Measurements from ENCODE around the gene RPS27L. TPM values are rescaled to one million over a fixed set of nuclear protein-coding genes. Genes with fewer than 3 reads are reported as not detected.

Gene RPS27L
- total RNA-seq, 1 experiment from 2014 or later = 65.6 TPM

DNA sequence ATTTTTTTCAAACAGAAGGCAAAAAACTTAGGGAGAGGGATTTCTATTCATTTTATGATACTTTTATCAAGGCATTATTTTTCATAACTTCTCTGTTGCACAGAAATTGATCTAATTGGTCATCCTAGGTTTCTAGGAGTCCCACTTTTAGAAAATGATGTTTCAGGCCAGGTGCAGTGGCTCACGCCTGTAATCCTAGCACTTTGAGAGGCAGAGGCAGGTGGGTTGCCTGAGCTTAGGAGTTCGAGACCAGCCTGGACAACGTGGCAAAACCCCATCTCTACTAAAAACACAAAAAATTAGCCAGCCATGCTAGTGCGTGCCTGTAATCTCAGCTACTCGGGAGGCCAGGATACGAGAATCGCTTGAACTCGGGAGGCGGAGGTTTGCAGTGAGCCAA, 32.8 kb downstream of the RPS27L start:
- ChIA-PET CTCF (no interaction called here), POLR2A (ENCODE audit: low non-redundant PET) (no interaction called here)
- no TSS peak for BruUV-seq (replicated peaks)
- TF ChIP-seq EZH2 (IDR thresholded peaks at IDR 0.05; ENCODE audit: borderline replicate concordance, low read depth, low read length, poor library complexity, severe bottlenecking) = no peak
- TF ChIP-seq, protein P1, sequence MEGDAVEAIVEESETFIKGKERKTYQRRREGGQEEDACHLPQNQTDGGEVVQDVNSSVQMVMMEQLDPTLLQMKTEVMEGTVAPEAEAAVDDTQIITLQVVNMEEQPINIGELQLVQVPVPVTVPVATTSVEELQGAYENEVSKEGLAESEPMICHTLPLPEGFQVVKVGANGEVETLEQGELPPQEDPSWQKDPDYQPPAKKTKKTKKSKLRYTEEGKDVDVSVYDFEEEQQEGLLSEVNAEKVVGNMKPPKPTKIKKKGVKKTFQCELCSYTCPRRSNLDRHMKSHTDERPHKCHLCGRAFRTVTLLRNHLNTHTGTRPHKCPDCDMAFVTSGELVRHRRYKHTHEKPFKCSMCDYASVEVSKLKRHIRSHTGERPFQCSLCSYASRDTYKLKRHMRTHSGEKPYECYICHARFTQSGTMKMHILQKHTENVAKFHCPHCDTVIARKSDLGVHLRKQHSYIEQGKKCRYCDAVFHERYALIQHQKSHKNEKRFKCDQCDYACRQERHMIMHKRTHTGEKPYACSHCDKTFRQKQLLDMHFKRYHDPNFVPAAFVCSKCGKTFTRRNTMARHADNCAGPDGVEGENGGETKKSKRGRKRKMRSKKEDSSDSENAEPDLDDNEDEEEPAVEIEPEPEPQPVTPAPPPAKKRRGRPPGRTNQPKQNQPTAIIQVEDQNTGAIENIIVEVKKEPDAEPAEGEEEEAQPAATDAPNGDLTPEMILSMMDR (conservative IDR thresholded peaks at IDR 0.05; ENCODE audit: low read depth, low read length) = no peak
- Histone ChIP-seq H3K9me3 (ENCODE audit: low read depth, low read length, poor library complexity, severe bottlenecking) (no peaks in the 10 kb centered on the region), H3K27me3 (replicated peaks; ENCODE audit: insufficient read depth, low read depth, low read length, poor library complexity) (no peaks in the 10 kb centered on the region), H3K36me3 (ENCODE audit: insufficient read depth, low read length, poor library complexity, severe bottlenecking) (no peaks in the 10 kb centered on the region), H3K4me3 (ENCODE audit: low read depth, low read length, poor library complexity, severe bottlenecking) (no peak overlapping the region), H3K27ac (ENCODE audit: low read depth, low read length, poor library complexity, severe bottlenecking) (no peak overlapping the region), H3K4me1 (ENCODE audit: insufficient read depth, low read length, poor library complexity, severe bottlenecking) (no peaks in the 10 kb centered on the region)
- intact Hi-C loops (cut with micrococcal nuclease; ENCODE audit: unreplicated experiment) = no loop called here
- DNase-seq (ENCODE audit: low spot score) = no peak

DNA sequence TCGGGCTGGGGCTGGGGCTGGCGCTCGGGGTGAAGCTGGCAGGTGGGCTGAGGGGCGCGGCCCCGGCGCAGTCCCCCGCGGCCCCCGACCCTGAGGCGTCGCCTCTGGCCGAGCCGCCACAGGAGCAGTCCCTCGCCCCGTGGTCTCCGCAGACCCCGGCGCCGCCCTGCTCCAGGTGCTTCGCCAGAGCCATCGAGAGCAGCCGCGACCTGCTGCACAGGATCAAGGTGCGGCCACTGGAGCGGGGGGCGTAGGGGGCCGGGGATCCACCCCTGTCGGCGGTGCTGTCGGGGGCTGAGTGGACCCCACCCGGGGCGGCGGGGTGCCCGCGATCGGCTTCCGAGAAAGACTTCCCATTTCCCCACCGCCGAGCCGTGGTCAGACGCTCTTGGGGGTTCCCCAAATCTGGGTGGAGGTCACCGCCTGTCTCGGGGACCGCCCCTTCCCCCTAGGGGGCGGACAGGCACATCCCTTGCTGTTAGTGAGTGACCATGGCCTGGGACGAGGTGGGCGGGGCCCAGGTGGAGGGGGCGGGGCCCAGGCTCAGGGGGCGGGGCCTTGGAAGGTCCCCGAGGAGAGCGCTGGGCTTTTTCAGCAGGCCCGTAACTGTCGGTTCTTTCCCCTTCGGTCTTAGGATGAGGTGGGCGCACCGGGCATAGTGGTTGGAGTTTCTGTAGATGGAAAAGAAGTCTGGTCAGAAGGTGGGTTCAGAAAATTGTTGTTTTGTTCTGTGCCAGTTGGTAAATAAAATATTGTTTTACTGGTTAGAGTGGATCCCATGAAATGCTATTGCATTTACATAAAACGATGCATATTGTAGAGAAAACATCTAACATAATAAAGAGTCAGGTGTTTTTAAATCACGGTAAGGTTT, 35.0 kb downstream of the RPS27L start:
- intact Hi-C loops (cut with micrococcal nuclease; ENCODE audit: unreplicated experiment) = no loop called here
- peak overlapping the region; percentile 98 for H3K4me3 ChIP-seq (ENCODE audit: low read depth, low read length, poor library complexity, severe bottlenecking)
- H3K27me3 ChIP-seq (replicated peaks; ENCODE audit: insufficient read depth, low read depth, low read length, poor library complexity) = no peaks in the 10 kb centered on the region
- peak overlapping the region; percentile 37 for H3K27ac ChIP-seq (ENCODE audit: low read depth, low read length, poor library complexity, severe bottlenecking)
- H3K9me3 ChIP-seq (ENCODE audit: low read depth, low read length, poor library complexity, severe bottlenecking) = peaks cover 3% of the 10 kb centered on the region
- CTCF ChIA-PET = no interaction called here
- no peaks in the 10 kb centered on the region for H3K4me1 ChIP-seq (ENCODE audit: insufficient read depth, low read length, poor library complexity, severe bottlenecking)
- POLR2A ChIA-PET (ENCODE audit: low non-redundant PET) = no interaction called here
- BruUV-seq (replicated peaks) = no TSS peak
- no peaks in the 10 kb centered on the region for H3K36me3 ChIP-seq (ENCODE audit: insufficient read depth, low read length, poor library complexity, severe bottlenecking)
- TF ChIP-seq, protein P1 (conservative IDR thresholded peaks at IDR 0.05; ENCODE audit: low read depth, low read length) = no peak
- TF ChIP-seq EZH2 (IDR thresholded peaks at IDR 0.05; ENCODE audit: borderline replicate concordance, low read depth, low read length, poor library complexity, severe bottlenecking) = no peak
- DNase-seq (ENCODE audit: low spot score) = peak; percentile 64

DNA sequence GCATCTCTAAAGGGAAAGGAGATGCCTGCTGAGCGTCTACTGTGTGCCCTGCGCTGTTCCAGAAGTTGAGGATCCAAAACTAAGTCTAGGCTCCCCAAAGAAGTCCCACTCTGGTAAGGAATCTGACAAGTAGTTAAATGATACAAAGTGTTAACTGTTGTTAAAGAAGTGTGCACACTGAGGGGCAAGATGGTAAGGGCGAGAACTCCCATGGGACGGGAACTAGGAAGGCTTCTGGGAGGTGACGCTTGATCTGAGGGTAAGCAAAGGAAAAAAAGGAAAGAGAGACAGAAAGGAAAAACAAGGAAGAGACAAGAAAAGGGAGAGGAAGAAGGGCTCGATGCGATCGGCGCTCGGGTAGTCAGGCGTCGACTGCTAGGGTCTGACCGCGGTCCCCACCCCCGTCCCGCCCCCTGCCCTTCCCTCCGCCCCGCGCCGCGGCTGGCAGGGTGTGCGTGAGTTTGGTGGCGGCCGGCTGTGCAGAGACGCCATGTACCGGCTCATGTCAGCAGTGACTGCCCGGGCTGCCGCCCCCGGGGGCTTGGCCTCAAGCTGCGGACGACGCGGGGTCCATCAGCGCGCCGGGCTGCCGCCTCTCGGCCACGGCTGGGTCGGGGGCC, 35.8 kb downstream of the RPS27L start, which contains the start of gene LACTB:
Gene LACTB, plus strand, starts transcription at position 480 of the 620 bp plus-strand sequence. Its CDS starts 11 bp downstream, at position 491.
- intact Hi-C loops (cut with micrococcal nuclease; ENCODE audit: unreplicated experiment) = no loop called here
- no peaks in the 10 kb centered on the region for H3K27me3 ChIP-seq (replicated peaks; ENCODE audit: insufficient read depth, low read depth, low read length, poor library complexity)
- CTCF ChIA-PET = no interaction called here
- H3K9me3 ChIP-seq (ENCODE audit: low read depth, low read length, poor library complexity, severe bottlenecking) = peaks cover 3% of the 10 kb centered on the region
- H3K4me3 ChIP-seq (ENCODE audit: low read depth, low read length, poor library complexity, severe bottlenecking) = peak within 1 kb of the TSS; percentile 98
- no peaks in the 10 kb centered on the region for H3K4me1 ChIP-seq (ENCODE audit: insufficient read depth, low read length, poor library complexity, severe bottlenecking)
- TF ChIP-seq EZH2 (IDR thresholded peaks at IDR 0.05; ENCODE audit: borderline replicate concordance, low read depth, low read length, poor library complexity, severe bottlenecking) = no peak
- TF ChIP-seq, protein P1 (conservative IDR thresholded peaks at IDR 0.05; ENCODE audit: low read depth, low read length) = no peak
- POLR2A ChIA-PET (ENCODE audit: low non-redundant PET) = no interaction called here
- no peaks in the 10 kb centered on the region for H3K36me3 ChIP-seq (ENCODE audit: insufficient read depth, low read length, poor library complexity, severe bottlenecking)
- DNase-seq (ENCODE audit: low spot score) = peak; percentile 92
- no TSS peak for BruUV-seq (replicated peaks)
- H3K27ac ChIP-seq (ENCODE audit: low read depth, low read length, poor library complexity, severe bottlenecking) = peak within 1 kb of the TSS; percentile 37
